ENCODE measurements around the gene TANC1.

- TF ChIP-seq POLR2A (IDR thresholded peaks at IDR 0.05) (no peak), CTCF (IDR thresholded peaks at IDR 0.05) (no peak)
Observed at GRCh38 chr2:159050426-159050825, 82.0 kb downstream of the TANC1 start.
